Measurements from ENCODE around the gene DHRS9. TPM values are rescaled to one million over a fixed set of nuclear protein-coding genes. Genes with fewer than 3 reads are reported as not detected.

DHRS9 gene
- total RNA-seq, 1 donor from 2014 or later = not detected

- peaks cover 4% of the 10 kb centered on the region for H3K9me3 Mint-ChIP-seq (ENCODE audit: low read depth)
- no peak for TF ChIP-seq CTCF (IDR thresholded peaks at IDR 0.05)
- H3K36me3 Mint-ChIP-seq (ENCODE audit: low read depth) = no peaks in the 10 kb centered on the region
- H3K4me1 Mint-ChIP-seq (ENCODE audit: low read depth) = no peaks in the 10 kb centered on the region
- no peaks in the 10 kb centered on the region for H3K27me3 Mint-ChIP-seq (ENCODE audit: low read depth)
- H3K27ac Mint-ChIP-seq (ENCODE audit: unreplicated experiment) = no peak within 1 kb of the TSS
- DNase-seq (ENCODE audit: low spot score) = no peak
- H3K4me3 Mint-ChIP-seq (ENCODE audit: unreplicated experiment) = no peak within 1 kb of the TSS
Measured at GRCh38 chr2:169031202-169031601, 38.2 kb upstream of the DHRS9 start, which contains the start of gene ABCB11. Gene ABCB11 (minus strand): TSS chr2:169031324. CDS start chr2:169018125, 13,199 bp downstream.

- H3K27ac Mint-ChIP-seq (ENCODE audit: unreplicated experiment) = no peak overlapping the region
- H3K4me1 Mint-ChIP-seq (ENCODE audit: low read depth) = peaks cover 4% of the 10 kb centered on the region
- no peaks in the 10 kb centered on the region for H3K27me3 Mint-ChIP-seq (ENCODE audit: low read depth)
- no peak for DNase-seq (ENCODE audit: low spot score)
- no peak for TF ChIP-seq CTCF (IDR thresholded peaks at IDR 0.05)
- H3K36me3 Mint-ChIP-seq (ENCODE audit: low read depth) = no peaks in the 10 kb centered on the region
- H3K9me3 Mint-ChIP-seq (ENCODE audit: low read depth) = peaks cover 4% of the 10 kb centered on the region
- H3K4me3 Mint-ChIP-seq (ENCODE audit: unreplicated experiment) = no peak overlapping the region
Measured at GRCh38 chr2:169034256-169034655, 35.1 kb upstream of the DHRS9 start.

GRCh38 chr2:169034984-169035544 is 34.3 kb upstream of the DHRS9 start:
- Mint-ChIP-seq H3K27ac (ENCODE audit: unreplicated experiment) (no peak overlapping the region), H3K4me3 (ENCODE audit: unreplicated experiment) (no peak overlapping the region), H3K9me3 (ENCODE audit: low read depth) (peaks cover 4% of the 10 kb centered on the region), H3K36me3 (ENCODE audit: low read depth) (no peaks in the 10 kb centered on the region), H3K4me1 (ENCODE audit: low read depth) (peaks cover 4% of the 10 kb centered on the region), H3K27me3 (ENCODE audit: low read depth) (no peaks in the 10 kb centered on the region)
- no peak for DNase-seq (ENCODE audit: low spot score)
- TF ChIP-seq CTCF (IDR thresholded peaks at IDR 0.05) = no peak

- Mint-ChIP-seq H3K4me3 (ENCODE audit: unreplicated experiment) (no peak overlapping the region), H3K36me3 (ENCODE audit: low read depth) (no peaks in the 10 kb centered on the region), H3K4me1 (ENCODE audit: low read depth) (peaks cover 4% of the 10 kb centered on the region), H3K27ac (ENCODE audit: unreplicated experiment) (no peak overlapping the region), H3K27me3 (ENCODE audit: low read depth) (no peaks in the 10 kb centered on the region), H3K9me3 (ENCODE audit: low read depth) (peaks cover 4% of the 10 kb centered on the region)
- DNase-seq (ENCODE audit: low spot score) = no peak
- no peak for TF ChIP-seq CTCF (IDR thresholded peaks at IDR 0.05)
Measured at GRCh38 chr2:169035887-169036286, 33.5 kb upstream of the DHRS9 start.

GRCh38 chr2:169036736-169037440 is 32.5 kb upstream of the DHRS9 start:
- peaks cover 2% of the 10 kb centered on the region for H3K36me3 Mint-ChIP-seq (ENCODE audit: low read depth)
- peaks cover 7% of the 10 kb centered on the region for H3K9me3 Mint-ChIP-seq (ENCODE audit: low read depth)
- H3K27me3 Mint-ChIP-seq (ENCODE audit: low read depth) = no peaks in the 10 kb centered on the region
- H3K4me1 Mint-ChIP-seq (ENCODE audit: low read depth) = peaks cover 4% of the 10 kb centered on the region
- H3K4me3 Mint-ChIP-seq (ENCODE audit: unreplicated experiment) = no peak overlapping the region
- DNase-seq (ENCODE audit: low spot score) = no peak
- no peak for TF ChIP-seq CTCF (IDR thresholded peaks at IDR 0.05)
- no peak overlapping the region for H3K27ac Mint-ChIP-seq (ENCODE audit: unreplicated experiment)
